K562 (cell line): ENCODE results near the gene ORC1. TPM values are rescaled to one million over a fixed set of nuclear protein-coding genes. Genes with fewer than 3 reads are reported as not detected.

ENCODE experiments used
- CBX1 ChIP-seq: sonication (generic); IDR thresholded peaks from 2 replicates; pipeline ENCODE4 v1.6.1; 2016; ENCODE audit warnings: antibody characterized with exemption, low read depth, mild to moderate bottlenecking
- FOSL1 ChIP-seq: fragments of 200-800 bp; sonication (Bioruptor generic); conservative IDR thresholded peaks from 2 replicates; pipeline ENCODE4 v1.6.1; 2016; ENCODE audit warnings: missing genetic modification characterization, missing compliant biosample characterization
- HOXB6 ChIP-seq: fragments of 250-450 bp; sonication (Bioruptor Pico); IDR thresholded peaks from 2 replicates; pipeline ENCODE4 v1.5.1; 2022; ENCODE audit warnings: mild to moderate bottlenecking, borderline replicate concordance
- JUN ChIP-seq, 2 experiments: sonication (generic) in 1 of 2; formaldehyde crosslinking in 1 of 2; IDR thresholded peaks; 2 replicates each; pipeline versions ENCODE4 v1.6.1 to v1.8.0; 2012 to 2022; ENCODE audit warnings: borderline replicate concordance in 2 of 2, mild to moderate bottlenecking in 2 of 2, improper control_type of control experiment in 1 of 2, low read depth in 1 of 2, low read length in 1 of 2, missing genetic modification reagents in 1 of 2
- KLF13 ChIP-seq: fragments of 450-650 bp; IDR thresholded peaks from 2 replicates; pipeline ENCODE4 v1.6.1; 2016; ENCODE audit warnings: missing genetic modification characterization, low read depth, mild to moderate bottlenecking, missing compliant biosample characterization, moderate library complexity, borderline replicate concordance
- MAFG ChIP-seq: fragments of 450-650 bp; conservative IDR thresholded peaks from 2 replicates; pipeline ENCODE4 v1.6.1; 2016; ENCODE audit warnings: missing genetic modification characterization, missing compliant biosample characterization
- NCOA6 ChIP-seq: fragments of 450-650 bp; IDR thresholded peaks from 2 replicates; pipeline ENCODE4 v1.6.1; 2017; ENCODE audit warnings: mild to moderate bottlenecking
- PHB2 ChIP-seq: fragments of 450-650 bp; IDR thresholded peaks from 2 replicates; pipeline ENCODE4 v1.6.1; 2017; ENCODE audit warnings: low read depth
- POLR3A ChIP-seq: IDR thresholded peaks from 2 replicates; pipeline ENCODE4 v1.6.1; 2011; ENCODE audit warnings: borderline replicate concordance, mild to moderate bottlenecking, moderate library complexity; ENCODE audit not compliant: insufficient read length, insufficient read depth; ENCODE audit errors: extremely low read depth
- PRMT5 ChIP-seq: sonication (generic); formaldehyde crosslinking; IDR thresholded peaks from 2 replicates; pipeline ENCODE4 v1.5.0; 2020; ENCODE audit warnings: missing genetic modification reagents
- RCOR1 ChIP-seq, 2 experiments: IDR thresholded peaks; 2 replicates each; pipeline ENCODE4 v1.6.1; 2012; ENCODE audit warnings: low read depth in 2 of 2, low read length in 2 of 2, borderline replicate concordance in 1 of 2, improper control_type of control experiment in 1 of 2
- RUNX1 ChIP-seq: sonication (generic); IDR thresholded peaks from 2 replicates; pipeline ENCODE4 v1.6.1; 2016; ENCODE audit warnings: antibody characterized with exemption, low read depth
- SMAD2 ChIP-seq: fragments of 150-350 bp; IDR thresholded peaks from 2 replicates; pipeline ENCODE4 v1.6.1; 2014; ENCODE audit warnings: low read depth, mild to moderate bottlenecking, low read length
- SP1 ChIP-seq: sonication (generic); formaldehyde crosslinking; IDR thresholded peaks from 2 replicates; pipeline ENCODE4 v1.8.1; 2022; ENCODE audit warnings: mild to moderate bottlenecking, missing genetic modification reagents
- SPI1 ChIP-seq: IDR thresholded peaks from 2 replicates; pipeline ENCODE4 v1.6.1; 2011; ENCODE audit warnings: low read depth, low read length, control low read depth, borderline replicate concordance
- TOE1 ChIP-seq, 2 experiments: fragments of 450-650 bp in 1 of 2; sonication (generic) in 1 of 2; formaldehyde crosslinking in 1 of 2; IDR thresholded peaks; 2 replicates each; pipeline versions ENCODE4 v1.7.1 to v1.8.0; 2016 to 2022; ENCODE audit warnings: borderline replicate concordance in 2 of 2, mild to moderate bottlenecking in 2 of 2, antibody characterized with exemption in 1 of 2, inconsistent platforms in 1 of 2, low read depth in 1 of 2, missing genetic modification reagents in 1 of 2, moderate library complexity in 1 of 2
- U2AF1 ChIP-seq: fragments of 200-400 bp; formaldehyde crosslinking; optimal IDR thresholded peaks from 2 replicates; pipeline ENCODE3; 2017; ENCODE audit warnings: mild to moderate bottlenecking, low read depth, low read length, moderate library complexity
- ZC3H11A ChIP-seq: IDR thresholded peaks from 2 replicates; pipeline ENCODE4 v1.6.1; 2012; ENCODE audit warnings: low read depth, low read length, improper control_type of control experiment
- ZC3H4 ChIP-seq: sonication (generic); formaldehyde crosslinking; IDR thresholded peaks from 2 replicates; pipeline ENCODE4 v1.9.0; 2021; ENCODE audit warnings: missing genetic modification reagents, borderline replicate concordance
- ZFX ChIP-seq: sonication (generic); formaldehyde crosslinking; IDR thresholded peaks from 2 replicates; pipeline ENCODE4 v1.8.0; 2022; ENCODE audit warnings: mild to moderate bottlenecking, missing genetic modification reagents, moderate library complexity
- ZNF3 ChIP-seq: fragments of 250-450 bp; sonication (Bioruptor Pico); IDR thresholded peaks from 2 replicates; pipeline ENCODE4 v1.5.0; 2021; ENCODE audit warnings: mild to moderate bottlenecking, moderate library complexity
- ZNF551 ChIP-seq: fragments of 250-450 bp; sonication (Bioruptor Pico); IDR thresholded peaks from 2 replicates; pipeline ENCODE4 v1.5.0; 2021; ENCODE audit warnings: mild to moderate bottlenecking, moderate library complexity
- ZNF76 ChIP-seq: fragments of 250-450 bp; sonication (Bioruptor Pico); IDR thresholded peaks from 2 replicates; pipeline ENCODE4 v1.4.0; 2020; ENCODE audit warnings: mild to moderate bottlenecking, moderate library complexity, borderline replicate concordance
- ZNF764 ChIP-seq: fragments of 250-450 bp; sonication (Bioruptor Pico); IDR thresholded peaks from 2 replicates; pipeline ENCODE4 v1.4.0; 2020; ENCODE audit warnings: low read depth, mild to moderate bottlenecking, moderate library complexity
- ZNF778 ChIP-seq: fragments of 450-650 bp; formaldehyde crosslinking; IDR thresholded peaks from 2 replicates; pipeline ENCODE4 v1.4.0; 2020; ENCODE audit warnings: mild to moderate bottlenecking, moderate library complexity
- ZZZ3 ChIP-seq: fragments of 450-650 bp; IDR thresholded peaks from 2 replicates; pipeline ENCODE4 v1.6.1; 2016; ENCODE audit warnings: antibody characterized with exemption, mild to moderate bottlenecking, moderate library complexity
- polyA plus RNA-seq, 8 experiments: library from polyadenylated mRNA; depleted of rRNA in 4 of 8; stranded (reverse) in 5 of 8; unstranded in 3 of 8; fragments of >200 nt; fragmentation: Nextera tagmentation in 2 of 8; fragmentation: Illumina TruSeq in 1 of 8; extraction: Ambion mirVana in 2 of 8; extraction: Trizol in 1 of 8; gene quantifications; 2 replicates each; pipeline versions ENCODE4 v1.2.1 to v1.2.3, GENCODE V29; 2011 to 2014; ENCODE audit warnings: inconsistent platforms in 1 of 8, missing spikeins in 1 of 8
- total RNA-seq, 7 experiments: library from RNA; depleted of rRNA in 6 of 7; stranded (reverse); fragments of >200 nt in 6 of 7; fragmentation: Illumina TruSeq in 2 of 7; extraction: Trizol in 2 of 7; gene quantifications; 2 replicates each; pipeline versions ENCODE4 v1.2.1 to v1.2.3, GENCODE V29; 2011 to 2021; ENCODE audit warnings: low replicate concordance in 1 of 7
- TF ChIP-seq, protein P1 (sequence below): sonication (generic); formaldehyde crosslinking; IDR thresholded peaks from 2 replicates; pipeline ENCODE4 v1.8.0; 2022; ENCODE audit warnings: mild to moderate bottlenecking, missing genetic modification reagents
- TF ChIP-seq, protein P2 (sequence below), 2 experiments: fragments of 450-650 bp in 1 of 2; sonication (generic) in 1 of 2; formaldehyde crosslinking in 1 of 2; IDR thresholded peaks in 1 of 2; conservative IDR thresholded peaks in 1 of 2; 2 replicates each; pipeline versions ENCODE4 v1.6.1 to v1.8.1; 2016 to 2023; ENCODE audit warnings: mild to moderate bottlenecking in 2 of 2, moderate library complexity in 2 of 2, inconsistent platforms in 1 of 2, missing genetic modification reagents in 1 of 2

Gene ORC1
- total and polyA plus RNA-seq, 9 of the 15 experiments (the other 6 are each of a cell fraction or from before 2014, with no cell fraction given): 26.4 to 91.6 (median 69.7) TPM

DNA sequence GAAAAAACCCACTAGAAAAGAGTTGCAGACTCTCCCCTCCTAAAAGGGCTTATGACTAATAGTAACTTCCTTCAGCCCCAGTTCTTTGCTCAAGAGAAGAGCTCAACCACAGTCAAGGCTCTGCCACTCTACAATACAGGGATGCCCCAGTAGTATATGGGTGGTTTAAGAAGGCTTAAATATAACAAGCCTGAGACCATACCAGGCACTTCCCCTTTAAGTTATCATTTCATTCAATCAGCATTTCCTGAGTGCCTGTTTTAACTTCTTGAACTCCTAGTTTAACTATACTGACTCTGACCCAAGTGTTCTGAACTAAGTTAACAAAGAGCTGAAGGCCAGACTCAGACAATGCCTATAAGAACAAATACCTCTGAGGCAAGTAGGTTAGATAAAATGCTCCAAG, 20.0 kb upstream of the ORC1 start (continued):
- TF ChIP-seq FOSL1 (tag) (0 out of 2 replicates have a peak, but pooled peaks have one; percentile 12), U2AF1 (no peak), PHB2 (no peak), TOE1 (IDR thresholded peaks at IDR 0.05; ENCODE audit: borderline replicate concordance) (0 out of 2 replicates have a peak, but pooled peaks have one; percentile 5), TOE1 (CRISPR knock-in tag; IDR thresholded peaks at IDR 0.05; ENCODE audit: borderline replicate concordance, low read depth) (no peak), ZC3H11A (no peak), ZC3H4 (CRISPR knock-in tag) (no peak), HOXB6 (CRISPR knock-in tag) (no peak), SPI1 (peak; percentile 95), RUNX1 (no peak), RCOR1 (IDR thresholded peaks at IDR 0.05; ENCODE audit: borderline replicate concordance in 1 of 2, low read depth in 2 of 2, low read length in 2 of 2) (peak in 1 of 2 experiments; percentile 11; a peak in 1 of 4 replicates), SP1 (no peak), PRMT5 (CRISPR knock-in tag) (no peak), ZNF764 (CRISPR knock-in tag) (no peak), ZNF3 (CRISPR knock-in tag) (no peak), ZNF76 (CRISPR knock-in tag) (no peak), JUN (IDR thresholded peaks at IDR 0.05; ENCODE audit: borderline replicate concordance, low read depth, low read length) (no peak), JUN (CRISPR knock-in tag; IDR thresholded peaks at IDR 0.05; ENCODE audit: borderline replicate concordance) (no peak), NCOA6 (no peak), MAFG (tag) (no peak), ZFX (CRISPR knock-in tag) (no peak), POLR3A (no peak), ZNF551 (no peak), ZNF778 (CRISPR knock-in tag) (no peak), CBX1 (no peak), SMAD2 (no peak), ZZZ3 (no peak), KLF13 (tag) (no peak)
- TF ChIP-seq, protein P1, sequence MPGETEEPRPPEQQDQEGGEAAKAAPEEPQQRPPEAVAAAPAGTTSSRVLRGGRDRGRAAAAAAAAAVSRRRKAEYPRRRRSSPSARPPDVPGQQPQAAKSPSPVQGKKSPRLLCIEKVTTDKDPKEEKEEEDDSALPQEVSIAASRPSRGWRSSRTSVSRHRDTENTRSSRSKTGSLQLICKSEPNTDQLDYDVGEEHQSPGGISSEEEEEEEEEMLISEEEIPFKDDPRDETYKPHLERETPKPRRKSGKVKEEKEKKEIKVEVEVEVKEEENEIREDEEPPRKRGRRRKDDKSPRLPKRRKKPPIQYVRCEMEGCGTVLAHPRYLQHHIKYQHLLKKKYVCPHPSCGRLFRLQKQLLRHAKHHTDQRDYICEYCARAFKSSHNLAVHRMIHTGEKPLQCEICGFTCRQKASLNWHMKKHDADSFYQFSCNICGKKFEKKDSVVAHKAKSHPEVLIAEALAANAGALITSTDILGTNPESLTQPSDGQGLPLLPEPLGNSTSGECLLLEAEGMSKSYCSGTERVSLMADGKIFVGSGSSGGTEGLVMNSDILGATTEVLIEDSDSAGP (CRISPR knock-in tag): peak; percentile 91
- TF ChIP-seq, protein P2, sequence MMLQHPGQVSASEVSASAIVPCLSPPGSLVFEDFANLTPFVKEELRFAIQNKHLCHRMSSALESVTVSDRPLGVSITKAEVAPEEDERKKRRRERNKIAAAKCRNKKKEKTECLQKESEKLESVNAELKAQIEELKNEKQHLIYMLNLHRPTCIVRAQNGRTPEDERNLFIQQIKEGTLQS (IDR thresholded peaks at IDR 0.05): no peak
- TF ChIP-seq, protein P2 (CRISPR knock-in tag; conservative IDR thresholded peaks at IDR 0.05): no peak
